ENCODE data around the gene MCTP1. TPM values are rescaled to one million over a fixed set of nuclear protein-coding genes. Genes with fewer than 3 reads are reported as not detected.
A peak's percentile ranks its signal among the peaks of the same experiment; 100 is the strongest.

Gene MCTP1
- total and polyA plus RNA-seq, 10 of the 15 experiments (the other 5 are each of a cell fraction or from before 2014, with no cell fraction given), result 12.6 to 45.9 (median 18.8) TPM

DNA sequence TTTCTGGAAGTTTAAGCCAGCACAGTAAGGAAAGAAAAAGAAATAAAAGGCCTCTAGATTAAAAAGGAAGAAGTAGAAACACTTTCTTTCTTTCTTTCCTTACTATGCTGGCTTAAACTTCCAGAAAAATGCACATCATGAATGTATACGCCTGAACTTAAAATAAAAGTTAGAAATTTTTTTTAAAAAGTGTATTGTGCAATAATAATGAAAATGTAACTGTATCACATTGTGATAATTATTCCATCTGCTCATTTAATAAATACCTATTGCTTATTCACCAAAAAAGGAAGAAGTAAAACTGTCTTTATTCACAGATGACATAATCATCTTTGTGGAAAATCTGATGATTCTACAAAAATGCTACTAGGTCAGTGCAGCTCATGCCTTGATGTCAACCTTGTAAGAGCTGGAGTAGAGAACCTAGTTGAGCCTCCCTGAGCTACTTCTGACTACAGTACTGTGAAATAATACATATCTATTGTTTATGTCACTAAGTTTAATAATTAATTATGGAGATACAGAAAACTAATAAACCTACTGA is 49.4 kb downstream of the MCTP1 start:
- no peak for TF ChIP-seq ZSCAN29 (IDR thresholded peaks at IDR 0.05)
- TF ChIP-seq ATF7 (IDR thresholded peaks at IDR 0.05; ENCODE audit: low read depth), result 0 out of 2 replicates have a peak, but pooled peaks have one; percentile 11
- H3K27ac ChIP-seq (ENCODE audit: control insufficient read depth, insufficient read depth), result no peak overlapping the region
- BruUV-seq (replicated peaks), result no TSS peak
- H3K36me3 ChIP-seq (ENCODE audit: control insufficient read depth in 2 of 2, insufficient read depth in 2 of 2, low read length in 1 of 2), result no peaks in the 10 kb centered on the region
- H3K9me3 ChIP-seq (replicated peaks; ENCODE audit: control insufficient read depth, insufficient read depth, low read length), result no peaks in the 10 kb centered on the region; the same call in 2 of the 3 replicates
- no peak overlapping the region for H2AFZ ChIP-seq (ENCODE audit: control insufficient read depth, low read depth, low read length)
- no peak overlapping the region for H3K4me2 ChIP-seq (ENCODE audit: control insufficient read depth, insufficient read depth)
- no peak for DNase-seq (ENCODE audit: low read depth, low spot score)
- H3K9ac ChIP-seq (ENCODE audit: control insufficient read depth, insufficient read depth, low read length), result no peak overlapping the region
- H3K79me2 ChIP-seq (ENCODE audit: control insufficient read depth, insufficient read depth, low read length), result no peaks in the 10 kb centered on the region
- H4K20me1 ChIP-seq (ENCODE audit: control insufficient read depth, insufficient read depth), result no peaks in the 10 kb centered on the region
- H3K27me3 ChIP-seq (replicated peaks in 1 of 2; ENCODE audit: control insufficient read depth in 2 of 2, insufficient read depth in 2 of 2, low read length in 1 of 2), result no peaks in the 10 kb centered on the region
- CTCF ChIA-PET, result interaction anchor here (0.8 to 9.1 kb wide), 6 partner anchors 50 to 403 kb away, joined by 3 to 94 read pairs (median 3); partner anchors contain the start of gene MCTP1
- SMC1A ChIA-PET (ENCODE audit: uncharacterized antibody, unreplicated experiment), result interaction anchor here (1.0 to 6.3 kb wide), 6 partner anchors 8 to 267 kb away, joined by 3 to 51 read pairs (median 4); no protein-coding TSS in a partner anchor
- no peaks in the 10 kb centered on the region for H3K4me1 ChIP-seq (ENCODE audit: control insufficient read depth, insufficient read depth, low read length)
- H3K4me3 ChIP-seq, result no peak overlapping the region
- 38% methylated on average over 1 of the region's 1 CpG for WGBS (ENCODE audit: insufficient coverage, insufficient replicate concordance, low lambda C conversion rate, missing lambda C conversion rate)
- in situ Hi-C loops (cut with MboI), result no loop called here
- POLR2A ChIA-PET, result no interaction called here
- intact Hi-C loops (cut with micrococcal nuclease; ENCODE audit: unreplicated experiment), result loop anchor here (5.0 kb wide), 1 partner anchor 153 kb away; no protein-coding TSS in a partner anchor
- ATAC-seq, result 0 out of 3 replicates have a peak, but pooled peaks have one; percentile 21
- FAIRE-seq, result no peak
- RAD21 ChIA-PET (ENCODE audit: unreplicated experiment), result interaction anchor here (3.1 kb wide), 1 partner anchor 267 kb away, joined by 21 read pairs; no protein-coding TSS in a partner anchor

DNA sequence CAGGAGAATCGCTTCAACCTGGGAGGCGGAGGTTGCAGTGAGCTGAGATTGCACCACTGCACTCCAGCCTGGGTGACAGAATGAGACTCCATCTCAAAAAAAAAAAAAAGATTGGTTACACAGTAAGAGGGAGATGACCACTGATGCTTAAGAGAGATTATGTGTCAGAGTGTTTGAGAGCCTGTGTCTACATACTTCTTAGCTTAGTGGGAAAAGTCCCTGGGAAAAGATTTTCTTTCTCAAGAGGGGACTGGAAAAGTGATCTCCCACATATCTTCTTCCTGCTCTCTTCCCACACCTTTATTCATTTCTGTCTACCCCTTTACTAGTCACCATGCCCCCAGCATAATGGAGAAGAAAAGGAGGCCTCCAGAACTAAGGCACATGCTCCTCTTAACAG is 55.2 kb downstream of the MCTP1 start:
- H3K36me3 ChIP-seq (ENCODE audit: control insufficient read depth in 2 of 2, insufficient read depth in 2 of 2, low read length in 1 of 2), result no peaks in the 10 kb centered on the region
- no peak overlapping the region for H3K4me3 ChIP-seq
- H3K9me3 ChIP-seq (replicated peaks; ENCODE audit: control insufficient read depth, insufficient read depth, low read length), result no peaks in the 10 kb centered on the region; the same call in 2 of the 3 replicates
- H3K9ac ChIP-seq (ENCODE audit: control insufficient read depth, insufficient read depth, low read length), result no peak overlapping the region
- WGBS (ENCODE audit: insufficient coverage, insufficient replicate concordance, low lambda C conversion rate, missing lambda C conversion rate), result 25% methylated on average over 2 of the region's 2 CpGs
- FAIRE-seq, result no peak
- ChIA-PET POLR2A (no interaction called here), CTCF (no interaction called here), RAD21 (ENCODE audit: unreplicated experiment) (no interaction called here), SMC1A (ENCODE audit: uncharacterized antibody, unreplicated experiment) (no interaction called here)
- in situ Hi-C loops (cut with MboI), result no loop called here
- H3K79me2 ChIP-seq (ENCODE audit: control insufficient read depth, insufficient read depth, low read length), result no peaks in the 10 kb centered on the region
- no peak for ATAC-seq
- no peak overlapping the region for H2AFZ ChIP-seq (ENCODE audit: control insufficient read depth, low read depth, low read length)
- intact Hi-C loops (cut with micrococcal nuclease; ENCODE audit: unreplicated experiment), result no loop called here
- H3K4me1 ChIP-seq (ENCODE audit: control insufficient read depth, insufficient read depth, low read length), result no peaks in the 10 kb centered on the region
- no peaks in the 10 kb centered on the region for H3K27me3 ChIP-seq (replicated peaks in 1 of 2; ENCODE audit: control insufficient read depth in 2 of 2, insufficient read depth in 2 of 2, low read length in 1 of 2)
- no peak overlapping the region for H3K4me2 ChIP-seq (ENCODE audit: control insufficient read depth, insufficient read depth)
- no peak overlapping the region for H3K27ac ChIP-seq (ENCODE audit: control insufficient read depth, insufficient read depth)
- no peaks in the 10 kb centered on the region for H4K20me1 ChIP-seq (ENCODE audit: control insufficient read depth, insufficient read depth)
- BruUV-seq (replicated peaks), result no TSS peak
- no peak for DNase-seq (ENCODE audit: low read depth, low spot score)
- TF ChIP-seq SMAD1 (IDR thresholded peaks at IDR 0.05; ENCODE audit: low read depth, partially characterized antibody) (no peak), JUNB (IDR thresholded peaks at IDR 0.05) (no peak), TCF7 (IDR thresholded peaks at IDR 0.05; ENCODE audit: borderline replicate concordance) (no peak), JUND (IDR thresholded peaks at IDR 0.05; ENCODE audit: low read depth, low read length) (no peak), TARDBP (IDR thresholded peaks at IDR 0.05; ENCODE audit: borderline replicate concordance) (no peak), BHLHE40 (IDR thresholded peaks at IDR 0.05; ENCODE audit: borderline replicate concordance in 1 of 2, low read depth in 2 of 2, low read length in 1 of 2) (no peak)
- TF ChIP-seq, protein P1, sequence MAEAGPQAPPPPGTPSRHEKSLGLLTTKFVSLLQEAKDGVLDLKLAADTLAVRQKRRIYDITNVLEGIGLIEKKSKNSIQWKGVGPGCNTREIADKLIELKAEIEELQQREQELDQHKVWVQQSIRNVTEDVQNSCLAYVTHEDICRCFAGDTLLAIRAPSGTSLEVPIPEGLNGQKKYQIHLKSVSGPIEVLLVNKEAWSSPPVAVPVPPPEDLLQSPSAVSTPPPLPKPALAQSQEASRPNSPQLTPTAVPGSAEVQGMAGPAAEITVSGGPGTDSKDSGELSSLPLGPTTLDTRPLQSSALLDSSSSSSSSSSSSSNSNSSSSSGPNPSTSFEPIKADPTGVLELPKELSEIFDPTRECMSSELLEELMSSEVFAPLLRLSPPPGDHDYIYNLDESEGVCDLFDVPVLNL (IDR thresholded peaks at IDR 0.05; ENCODE audit: low read depth, low read length), result no peak
- TF ChIP-seq, protein P2, sequence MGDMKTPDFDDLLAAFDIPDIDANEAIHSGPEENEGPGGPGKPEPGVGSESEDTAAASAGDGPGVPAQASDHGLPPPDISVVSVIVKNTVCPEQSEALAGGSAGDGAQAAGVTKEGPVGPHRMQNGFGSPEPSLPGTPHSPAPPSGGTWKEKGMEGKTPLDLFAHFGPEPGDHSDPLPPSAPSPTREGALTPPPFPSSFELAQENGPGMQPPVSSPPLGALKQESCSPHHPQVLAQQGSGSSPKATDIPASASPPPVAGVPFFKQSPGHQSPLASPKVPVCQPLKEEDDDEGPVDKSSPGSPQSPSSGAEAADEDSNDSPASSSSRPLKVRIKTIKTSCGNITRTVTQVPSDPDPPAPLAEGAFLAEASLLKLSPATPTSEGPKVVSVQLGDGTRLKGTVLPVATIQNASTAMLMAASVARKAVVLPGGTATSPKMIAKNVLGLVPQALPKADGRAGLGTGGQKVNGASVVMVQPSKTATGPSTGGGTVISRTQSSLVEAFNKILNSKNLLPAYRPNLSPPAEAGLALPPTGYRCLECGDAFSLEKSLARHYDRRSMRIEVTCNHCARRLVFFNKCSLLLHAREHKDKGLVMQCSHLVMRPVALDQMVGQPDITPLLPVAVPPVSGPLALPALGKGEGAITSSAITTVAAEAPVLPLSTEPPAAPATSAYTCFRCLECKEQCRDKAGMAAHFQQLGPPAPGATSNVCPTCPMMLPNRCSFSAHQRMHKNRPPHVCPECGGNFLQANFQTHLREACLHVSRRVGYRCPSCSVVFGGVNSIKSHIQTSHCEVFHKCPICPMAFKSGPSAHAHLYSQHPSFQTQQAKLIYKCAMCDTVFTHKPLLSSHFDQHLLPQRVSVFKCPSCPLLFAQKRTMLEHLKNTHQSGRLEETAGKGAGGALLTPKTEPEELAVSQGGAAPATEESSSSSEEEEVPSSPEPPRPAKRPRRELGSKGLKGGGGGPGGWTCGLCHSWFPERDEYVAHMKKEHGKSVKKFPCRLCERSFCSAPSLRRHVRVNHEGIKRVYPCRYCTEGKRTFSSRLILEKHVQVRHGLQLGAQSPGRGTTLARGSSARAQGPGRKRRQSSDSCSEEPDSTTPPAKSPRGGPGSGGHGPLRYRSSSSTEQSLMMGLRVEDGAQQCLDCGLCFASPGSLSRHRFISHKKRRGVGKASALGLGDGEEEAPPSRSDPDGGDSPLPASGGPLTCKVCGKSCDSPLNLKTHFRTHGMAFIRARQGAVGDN (IDR thresholded peaks at IDR 0.05), result no peak
- TF ChIP-seq, protein P3, sequence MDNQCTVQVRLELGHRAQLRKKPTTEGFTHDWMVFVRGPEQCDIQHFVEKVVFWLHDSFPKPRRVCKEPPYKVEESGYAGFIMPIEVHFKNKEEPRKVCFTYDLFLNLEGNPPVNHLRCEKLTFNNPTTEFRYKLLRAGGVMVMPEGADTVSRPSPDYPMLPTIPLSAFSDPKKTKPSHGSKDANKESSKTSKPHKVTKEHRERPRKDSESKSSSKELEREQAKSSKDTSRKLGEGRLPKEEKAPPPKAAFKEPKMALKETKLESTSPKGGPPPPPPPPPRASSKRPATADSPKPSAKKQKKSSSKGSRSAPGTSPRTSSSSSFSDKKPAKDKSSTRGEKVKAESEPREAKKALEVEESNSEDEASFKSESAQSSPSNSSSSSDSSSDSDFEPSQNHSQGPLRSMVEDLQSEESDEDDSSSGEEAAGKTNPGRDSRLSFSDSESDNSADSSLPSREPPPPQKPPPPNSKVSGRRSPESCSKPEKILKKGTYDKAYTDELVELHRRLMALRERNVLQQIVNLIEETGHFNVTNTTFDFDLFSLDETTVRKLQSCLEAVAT (IDR thresholded peaks at IDR 0.05), result no peak

All from GM12878 (cell line).